NCI-H2196 treated with DMSO at 0.1 percent for 48 hours (cell line): ENCODE results near the gene USP40.

Source experiments
- DNase-seq: peaks from one replicate; lab custom pipeline; 2025; ENCODE audit not compliant: unreplicated experiment; lab: John Stamatoyannopoulos, UW

Gene USP40

DNA sequence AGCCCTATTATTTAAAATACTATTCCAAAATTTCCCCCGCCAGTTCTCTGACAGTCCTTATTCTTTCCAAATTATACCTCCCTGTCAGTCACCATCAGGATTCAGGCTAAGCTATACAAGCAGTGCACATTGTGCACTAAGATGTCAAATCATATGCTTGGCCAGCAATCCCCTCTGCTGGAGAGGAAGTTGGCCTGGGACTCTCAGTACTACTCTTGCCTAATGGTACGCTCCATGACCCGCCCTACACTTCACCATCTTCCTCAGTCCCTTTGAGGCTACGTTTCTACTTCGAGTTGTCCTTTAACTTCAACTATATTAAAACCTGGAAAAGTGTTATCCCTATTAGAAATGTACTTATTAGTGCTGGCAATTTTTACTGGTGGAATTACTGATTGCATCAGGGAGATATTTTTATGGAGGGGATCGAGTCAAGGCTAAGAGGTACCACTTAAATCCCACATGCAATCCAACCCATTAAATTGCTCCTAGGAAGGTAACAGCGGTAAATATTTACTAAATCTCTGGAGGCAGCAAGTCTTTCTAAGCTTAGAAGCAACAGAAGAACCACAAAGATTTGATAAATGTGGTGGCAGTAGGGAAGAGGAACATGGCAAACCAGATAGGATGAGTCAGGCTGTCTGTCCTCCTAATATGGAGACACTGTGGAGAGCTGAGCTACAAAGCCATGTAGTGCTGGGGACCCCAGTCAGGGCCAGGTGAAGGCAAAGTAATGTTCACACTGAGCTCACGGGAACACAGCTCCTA, 2.7 kb downstream of the USP40 start:
- DNase-seq: no peak

DNA sequence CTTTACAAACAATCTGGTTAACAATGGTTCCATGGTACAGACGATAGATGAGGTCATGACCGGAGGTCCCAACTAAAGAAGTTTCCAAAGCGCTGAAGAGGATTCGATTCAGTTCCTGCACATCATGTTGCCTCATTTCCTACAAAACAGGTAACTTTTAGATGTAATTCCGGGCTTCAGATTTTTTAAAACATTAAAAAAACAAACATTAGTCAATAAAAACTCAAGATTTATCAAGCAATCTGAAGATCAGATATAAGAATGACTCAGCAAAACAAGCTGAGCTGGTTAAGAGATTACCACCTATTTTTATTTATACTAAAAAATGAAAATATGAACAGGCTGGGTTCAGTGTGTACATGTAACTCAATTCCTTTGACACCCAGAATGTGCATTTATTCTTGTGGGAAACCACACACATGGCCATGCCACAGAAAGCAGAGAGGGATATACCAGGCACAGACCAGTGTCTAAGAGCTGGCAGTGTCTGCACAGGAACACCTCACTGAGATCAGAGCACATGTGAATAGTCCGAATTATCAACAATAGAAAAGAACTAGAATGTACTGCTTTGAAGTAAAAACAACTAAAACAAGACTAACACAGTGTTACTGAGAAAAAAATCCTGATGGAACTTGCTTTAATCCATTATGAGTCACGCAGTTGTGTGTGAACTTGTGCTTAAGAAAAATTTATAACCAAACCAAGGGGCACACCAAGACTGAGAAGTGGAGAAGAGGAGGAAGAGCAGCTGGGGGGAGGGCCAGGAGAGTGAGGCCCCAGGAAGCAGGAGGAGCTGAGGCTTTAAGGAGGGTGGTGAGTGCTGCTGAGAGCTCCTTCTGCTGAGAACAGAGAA, 9.5 kb downstream of the USP40 start:
- DNase-seq: no peak

DNA sequence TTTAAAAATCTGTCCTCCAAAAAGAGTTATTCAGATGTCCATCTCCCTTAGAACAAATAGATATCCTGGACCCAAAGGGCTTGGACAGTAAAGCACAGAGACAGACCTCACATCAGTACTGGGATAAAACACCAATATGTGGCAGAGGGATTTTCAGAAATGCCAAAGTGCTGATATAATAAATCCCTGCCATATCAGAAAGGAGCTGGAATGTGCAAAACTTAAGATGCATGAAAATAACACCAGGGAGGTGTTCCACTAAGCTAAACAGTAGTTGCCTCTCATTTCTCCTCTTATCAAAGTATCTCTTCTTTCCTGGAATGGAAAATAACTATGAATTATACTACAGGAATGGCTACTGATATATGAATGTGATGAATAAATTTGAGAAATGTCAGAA, 13.2 kb downstream of the USP40 start:
- DNase-seq: no peak

DNA sequence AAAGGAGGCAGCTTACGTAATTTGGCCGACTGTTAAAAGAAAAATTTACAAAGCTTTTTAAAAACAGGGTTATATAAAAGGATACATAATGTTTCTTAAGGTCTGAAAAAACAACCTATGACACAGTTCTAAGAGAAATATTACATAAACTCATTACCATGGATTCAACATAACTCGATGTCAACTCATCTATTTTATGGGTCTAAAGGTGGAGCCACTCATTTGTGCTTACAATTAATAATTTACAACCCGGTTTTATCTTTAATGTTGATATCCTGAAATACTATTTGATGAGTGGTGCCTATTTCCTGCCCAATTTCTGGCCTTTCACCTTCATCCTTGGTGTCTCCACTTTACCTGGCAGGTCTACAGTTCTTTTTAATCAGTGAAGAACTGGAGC, 15.1 kb downstream of the USP40 start:
- no peak for DNase-seq

DNA sequence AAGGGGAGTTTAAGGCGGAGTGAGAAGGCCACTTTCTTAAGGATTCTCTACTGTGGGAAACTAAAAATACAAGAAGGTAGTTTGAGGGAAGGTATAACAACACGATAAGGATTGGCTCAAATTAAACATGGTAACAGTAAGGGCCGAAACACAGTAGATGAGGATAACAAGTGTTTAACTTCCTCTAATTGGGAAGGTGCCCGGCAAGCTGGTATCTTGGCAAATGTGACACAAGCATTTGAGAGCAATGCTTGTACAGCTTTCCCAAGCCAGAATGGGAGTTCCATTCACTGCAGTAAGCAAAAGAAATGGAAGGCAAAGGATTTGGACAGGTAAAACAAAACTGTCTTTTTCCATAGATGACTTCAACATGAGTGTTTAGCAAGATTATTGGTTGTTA, 19.8 kb downstream of the USP40 start:
- DNase-seq: no peak

DNA sequence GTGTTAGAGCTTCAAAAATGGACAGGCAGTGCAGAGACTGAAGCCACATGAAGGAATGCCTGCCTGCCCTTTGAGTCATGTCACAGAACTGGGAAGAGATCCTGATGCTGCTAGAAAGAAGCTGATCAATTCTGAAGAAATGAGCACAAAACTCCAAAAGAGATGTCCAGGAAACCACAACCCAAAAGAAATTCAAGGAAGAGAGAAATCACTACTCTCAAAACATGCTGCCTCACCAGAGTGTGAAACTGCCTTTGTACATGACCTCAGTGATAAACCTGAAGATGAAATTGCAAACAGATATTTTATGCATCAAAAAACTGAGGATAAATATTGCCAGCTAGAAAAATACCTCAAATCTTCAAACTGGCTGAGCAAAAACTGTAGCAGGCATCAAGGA, 20.5 kb downstream of the USP40 start:
- DNase-seq: no peak

DNA sequence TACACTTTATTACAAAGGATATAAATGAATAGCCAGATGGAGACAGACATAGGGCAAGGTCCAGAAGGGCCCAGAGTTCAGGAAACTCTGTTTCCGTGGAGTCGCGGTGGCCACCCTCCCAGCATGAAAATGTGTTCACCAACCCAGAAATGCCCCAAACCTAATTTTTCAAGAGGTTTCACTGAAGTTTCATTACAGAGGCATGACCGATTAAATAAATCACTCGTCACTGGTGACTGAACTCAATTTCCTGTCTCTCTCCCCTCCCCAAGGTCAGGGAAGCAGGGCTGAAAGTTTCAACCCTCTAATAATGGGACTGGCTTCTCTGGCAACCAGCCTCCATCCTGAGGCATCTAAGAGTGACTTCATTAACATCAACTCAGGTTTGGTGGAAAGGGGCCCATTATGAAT, 22.4 kb downstream of the USP40 start:
- no peak for DNase-seq

DNA sequence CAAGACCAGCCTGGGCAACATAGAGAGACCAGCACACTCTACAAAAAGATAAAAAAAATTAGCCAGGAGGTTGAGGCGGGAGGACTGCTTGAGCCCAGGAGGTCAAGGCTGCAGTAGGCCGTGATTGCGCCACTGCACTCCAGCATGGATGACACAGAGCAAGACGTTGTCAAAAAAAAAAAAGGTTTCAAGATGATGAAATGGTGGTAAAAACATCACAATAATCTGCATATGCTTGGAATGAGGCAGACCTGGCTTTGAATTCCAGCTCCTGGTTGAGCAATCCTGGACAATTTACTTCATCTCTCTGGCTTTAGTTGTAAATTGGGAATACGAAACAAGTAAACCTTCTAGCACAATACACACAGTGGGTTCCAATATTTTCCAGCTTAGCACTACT, 24.1 kb downstream of the USP40 start:
- DNase-seq: no peak

DNA sequence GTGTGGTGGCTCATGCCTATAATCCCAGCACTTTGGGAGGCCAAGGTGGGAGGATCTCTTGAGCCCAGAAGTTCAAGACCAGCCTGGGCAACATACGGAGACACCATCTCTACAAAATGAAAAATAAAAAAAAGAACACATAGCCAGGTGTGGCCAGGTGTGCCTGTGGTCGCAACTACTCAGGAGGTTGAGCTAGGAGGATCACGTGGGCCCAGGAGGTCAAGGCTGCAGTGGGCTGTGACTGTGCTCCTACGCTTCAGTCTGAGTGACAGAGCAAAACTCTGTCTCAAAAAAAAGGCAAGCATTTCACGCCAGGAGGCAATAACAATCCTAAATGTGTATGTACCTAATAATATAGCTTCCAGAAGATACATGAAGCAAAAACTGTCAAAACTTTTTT, 27.8 kb downstream of the USP40 start:
- DNase-seq: no peak

DNA sequence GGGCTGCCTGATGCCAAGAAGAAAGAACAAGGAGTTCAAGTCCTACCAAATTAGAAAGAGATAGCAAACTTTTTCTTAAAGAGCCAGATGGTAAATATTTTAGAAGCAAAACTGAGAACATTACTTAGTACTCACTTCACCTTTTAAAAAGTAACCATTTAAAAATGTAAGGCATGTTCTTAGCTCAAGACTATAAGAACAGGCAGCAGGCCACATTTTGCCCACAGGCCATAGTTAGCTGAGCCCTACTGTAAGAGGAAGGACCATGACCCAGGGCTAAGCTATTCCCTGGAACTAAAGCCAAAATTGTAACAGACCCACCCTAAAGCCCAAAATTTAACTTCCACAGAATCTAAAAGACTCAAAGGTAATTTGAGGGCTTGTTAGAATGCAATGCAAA, 31.3 kb downstream of the USP40 start:
- no peak for DNase-seq

DNA sequence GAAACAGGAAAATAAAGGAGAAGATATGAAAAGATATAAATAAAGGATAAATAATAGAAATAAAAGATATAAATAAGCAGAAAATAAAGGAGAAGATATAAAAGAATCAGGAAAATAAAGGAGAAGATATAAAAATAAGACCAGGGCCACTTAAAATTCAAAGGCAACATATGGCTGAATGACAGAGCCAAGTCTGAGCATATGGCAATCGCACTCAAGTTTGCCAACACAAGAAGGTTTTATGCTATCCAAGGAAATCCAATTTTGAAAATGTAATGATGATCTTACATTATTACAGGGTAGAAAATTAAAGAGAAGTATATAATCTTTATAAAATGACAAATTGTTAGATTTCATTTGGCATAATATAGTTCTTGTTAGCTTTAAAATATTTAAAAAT, 33.6 kb downstream of the USP40 start:
- no peak for DNase-seq

DNA sequence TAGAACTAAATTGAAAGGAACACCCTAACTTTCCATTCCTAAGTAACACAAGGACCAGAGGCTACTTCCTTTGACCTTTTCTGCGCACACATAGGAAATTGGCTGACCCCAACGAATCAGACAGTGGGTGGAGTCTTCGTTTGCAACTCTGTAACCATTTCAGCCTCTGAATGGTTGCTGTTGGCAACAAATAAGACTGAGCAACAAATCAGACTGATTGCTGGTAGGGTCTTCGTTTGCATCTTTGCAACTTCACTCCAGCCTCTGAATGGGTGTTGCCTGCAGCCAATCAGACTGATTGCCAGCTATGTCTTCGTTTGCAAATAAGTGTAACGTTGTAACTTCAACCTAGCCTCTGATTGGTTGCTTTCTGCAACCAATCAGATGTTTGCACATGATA, 34.6 kb downstream of the USP40 start:
- no peak for DNase-seq

DNA sequence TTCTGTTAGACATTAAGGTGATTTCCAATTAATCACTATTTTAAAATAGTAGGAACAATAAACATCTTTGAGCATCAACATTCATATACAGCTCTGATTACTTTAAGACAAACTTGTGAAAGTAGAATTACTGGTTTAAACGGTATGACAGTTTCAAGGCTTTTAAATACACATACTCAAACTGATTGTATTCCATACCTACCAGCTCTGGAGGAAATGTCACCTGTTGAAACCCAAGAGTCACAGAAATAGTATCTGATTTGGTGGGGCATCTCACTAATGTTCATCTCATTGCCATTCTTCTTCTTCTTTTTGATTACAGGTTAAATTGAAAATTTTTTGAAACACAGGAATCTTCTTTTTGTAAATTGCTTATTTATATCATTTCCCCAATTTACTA, 36.2 kb downstream of the USP40 start:
- DNase-seq: no peak

DNA sequence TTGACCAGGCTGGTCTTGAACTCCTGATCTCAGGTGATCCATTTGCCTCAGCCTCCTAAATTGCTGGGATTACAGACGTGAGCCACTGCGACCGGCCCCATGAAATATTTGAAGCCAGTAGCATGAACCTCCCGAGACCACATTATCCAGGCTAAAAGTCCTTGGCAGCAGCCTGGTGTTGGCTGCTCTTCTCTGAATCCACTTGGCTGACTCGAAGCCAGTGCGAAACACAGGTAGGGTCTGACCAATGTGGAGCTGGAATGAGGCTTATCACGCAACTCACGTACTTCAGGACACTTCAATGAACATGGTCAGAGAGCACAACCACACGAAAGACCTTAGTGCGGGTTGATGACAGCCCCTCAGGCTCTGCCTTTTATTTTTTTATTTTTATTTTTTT, 38.4 kb downstream of the USP40 start:
- no peak for DNase-seq

DNA sequence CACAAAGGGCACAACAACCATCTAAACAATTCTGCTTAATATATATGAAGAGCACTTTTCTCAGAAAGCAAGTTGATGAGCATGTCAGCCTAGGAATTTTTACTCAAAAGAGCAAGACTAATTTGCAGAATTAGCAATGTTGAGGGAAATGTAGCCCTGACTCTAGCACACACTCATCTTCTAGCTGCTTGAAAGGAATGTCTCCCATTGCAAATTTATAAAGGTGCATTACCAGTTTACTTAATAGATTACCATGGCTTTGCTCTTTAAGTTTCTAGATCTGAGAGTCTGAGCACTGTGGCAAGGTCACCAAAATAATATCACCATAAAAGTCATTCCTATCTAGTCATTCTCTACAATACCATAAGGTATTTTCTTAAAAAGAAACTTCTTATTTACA, 40.8 kb downstream of the USP40 start:
- no peak for DNase-seq

DNA sequence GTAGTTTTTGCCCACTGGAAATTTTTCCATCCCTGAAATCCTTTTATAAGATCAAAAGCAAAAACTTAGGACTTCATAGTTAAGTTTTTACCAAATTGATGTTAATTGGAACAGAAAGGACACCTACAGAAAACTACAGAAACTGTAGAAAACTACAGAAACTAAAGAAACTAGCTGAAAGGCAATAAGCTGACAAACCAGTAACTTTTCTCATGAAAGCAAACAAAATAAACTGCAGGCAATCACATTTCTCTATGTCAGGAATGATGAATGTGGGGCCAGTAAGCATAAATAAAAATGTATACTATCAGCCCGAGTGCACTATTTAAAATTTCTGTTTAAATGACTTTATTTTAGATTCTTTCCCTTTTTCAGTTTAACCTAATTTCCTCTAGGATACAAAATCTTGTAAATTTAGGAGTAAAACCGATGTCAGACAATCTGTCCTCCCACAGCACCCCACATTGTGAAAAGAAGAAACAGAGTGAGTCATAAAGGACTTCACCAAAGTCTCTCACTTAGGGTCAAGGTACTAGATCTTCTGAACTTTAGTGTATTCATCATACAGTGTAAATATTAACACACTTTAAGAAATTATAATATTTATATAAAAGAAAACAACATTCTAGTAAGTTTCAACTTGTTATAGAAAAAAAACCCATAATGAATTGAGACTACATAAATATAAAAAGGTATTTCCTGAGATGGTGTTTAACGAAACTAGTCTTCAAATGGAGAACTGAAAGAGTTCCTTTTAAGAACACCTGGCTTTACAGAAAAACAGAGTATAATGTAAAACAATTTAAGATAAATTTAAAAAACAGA, 46.6 kb downstream of the USP40 start:
- no peak for DNase-seq

DNA sequence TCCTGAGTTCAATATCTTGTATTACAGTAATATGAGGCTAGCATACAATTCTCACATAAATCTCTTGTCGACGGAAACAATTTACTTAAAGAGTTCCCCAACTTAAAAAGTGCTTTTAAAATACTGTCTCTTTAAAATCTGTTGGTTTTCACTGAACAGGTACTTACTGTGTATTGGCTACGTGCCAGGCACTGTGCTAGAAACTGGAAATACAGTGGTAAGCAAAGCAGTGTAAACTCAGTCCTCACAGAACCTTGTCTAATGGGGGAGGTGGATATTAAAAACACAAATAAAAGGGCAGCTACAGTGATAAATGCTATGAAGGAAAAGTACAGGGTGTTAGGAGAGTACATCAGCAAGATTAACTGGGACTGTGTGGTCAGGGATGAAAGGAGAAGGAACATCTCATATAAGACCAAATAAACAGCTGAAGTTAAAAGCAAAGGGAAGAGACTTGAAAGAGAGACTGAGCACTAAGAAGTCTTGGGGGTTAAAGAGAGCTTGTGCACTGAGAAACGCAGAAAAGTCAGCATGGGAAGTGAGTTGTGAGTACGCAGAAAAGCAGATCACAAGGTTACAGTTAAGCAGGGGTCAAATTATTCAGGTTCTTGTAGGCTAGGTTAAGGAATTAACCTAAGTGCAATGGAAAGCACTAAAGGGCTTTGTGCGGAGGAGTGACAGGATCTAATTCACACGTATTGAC, 52.5 kb downstream of the USP40 start:
- no peak for DNase-seq

DNA sequence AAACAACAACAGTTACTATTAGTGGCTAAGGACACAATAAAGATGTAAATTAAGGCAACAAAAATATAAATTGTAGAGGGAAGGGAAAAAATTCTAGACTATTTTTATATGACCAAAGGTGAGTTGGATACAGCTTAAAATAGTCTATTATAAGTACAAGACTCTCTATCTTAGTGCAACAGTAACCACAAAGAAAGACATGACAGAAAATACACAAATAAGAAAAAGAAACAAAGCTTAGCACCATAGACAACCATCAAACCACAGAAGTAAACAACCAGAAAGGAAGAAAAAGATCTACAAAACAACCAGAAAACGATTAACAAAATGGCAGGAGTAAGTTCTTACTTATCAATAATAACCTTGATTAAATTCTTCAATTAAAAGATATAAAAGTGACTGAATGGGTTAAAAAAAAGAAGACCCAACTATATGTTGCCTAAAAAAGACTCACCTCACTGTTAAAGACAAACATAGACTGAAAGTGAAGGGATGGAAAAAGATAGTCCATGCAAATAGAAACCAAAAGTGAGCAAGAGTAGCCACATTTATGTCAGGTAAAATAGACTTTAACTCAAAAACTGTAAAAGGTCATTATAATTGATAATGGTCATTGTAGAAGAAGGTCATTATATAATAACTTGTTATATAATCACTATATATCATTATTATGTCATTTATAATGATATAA, 62.5 kb downstream of the USP40 start:
- DNase-seq: no peak

DNA sequence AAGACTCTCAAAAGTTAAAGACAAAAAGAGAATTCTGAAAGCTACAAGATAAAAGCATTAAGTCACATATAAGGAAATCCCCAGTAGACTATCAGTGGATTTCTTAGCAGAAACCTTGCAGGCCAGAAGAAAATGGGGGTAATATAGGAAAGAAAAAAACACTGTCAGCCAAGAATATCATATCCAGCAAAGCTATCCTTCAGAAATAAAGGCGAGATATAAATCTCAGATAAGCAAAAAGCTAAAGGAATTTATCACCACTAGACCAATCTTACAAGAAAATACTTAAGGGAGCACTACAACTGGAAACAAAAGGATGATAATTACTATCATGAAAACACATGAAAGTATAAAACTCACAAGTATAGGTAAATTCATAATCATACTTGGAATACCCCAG, 63.1 kb downstream of the USP40 start:
- no peak for DNase-seq
